Endothelial cell (in vitro differentiated cells): ENCODE data around the gene PLXNA1. TPM values are rescaled to one million over a fixed set of nuclear protein-coding genes. Genes with fewer than 3 reads are reported as not detected.

Experiments
- DNase-seq: peaks from one replicate; pipeline ENCODE4 v3.0.0; 2021; ENCODE audit warnings: low spot score
- H3K27ac Mint-ChIP-seq: one replicate; pipeline ENCODE4 v1.8.0; 2021; ENCODE audit warnings: mixed read lengths, inconsistent platforms; ENCODE audit not compliant: unreplicated experiment
- H3K27me3 Mint-ChIP-seq: one replicate; pipeline ENCODE4 v1.8.0; 2021; ENCODE audit warnings: mild to moderate bottlenecking, moderate library complexity, mixed read lengths, inconsistent platforms; ENCODE audit not compliant: unreplicated experiment
- H3K36me3 Mint-ChIP-seq: one replicate; pipeline ENCODE4 v1.8.0; 2021; ENCODE audit warnings: mild to moderate bottlenecking, low read depth, mixed read lengths, inconsistent platforms; ENCODE audit not compliant: unreplicated experiment
- H3K4me1 Mint-ChIP-seq: one replicate; pipeline ENCODE4 v1.8.0; 2021; ENCODE audit warnings: mild to moderate bottlenecking, mixed read lengths, inconsistent platforms; ENCODE audit not compliant: unreplicated experiment
- H3K4me3 Mint-ChIP-seq: one replicate; pipeline ENCODE4 v1.8.0; 2021; ENCODE audit warnings: mild to moderate bottlenecking, mixed read lengths, inconsistent platforms; ENCODE audit not compliant: unreplicated experiment
- H3K9me3 Mint-ChIP-seq: one replicate; pipeline ENCODE4 v1.8.0; 2021; ENCODE audit warnings: mixed read lengths, inconsistent platforms; ENCODE audit not compliant: unreplicated experiment
- CTCF ChIP-seq: fragments of 200-600 bp; sonication (generic); IDR thresholded peaks from one replicate; pipeline ENCODE4 v1.5.0; 2021; ENCODE audit warnings: antibody characterized with exemption; ENCODE audit not compliant: unreplicated experiment
- total RNA-seq: library from RNA; stranded (reverse); fragmentation: NEBNext Ultra II Directional; extraction: Animal tissue kit (Norgen Biotek cat#: 25700); gene quantifications from one replicate; pipeline ENCODE4 v1.2.1, GENCODE V29; 2021; ENCODE audit not compliant: unreplicated experiment

PLXNA1 gene
- total RNA-seq, 1 donor from 2014 or later, result 31.8 TPM

GRCh38 chr3:126936853-126937425 is 46.0 kb upstream of the PLXNA1 start:
- H3K27me3 Mint-ChIP-seq, result peaks cover 5% of the 10 kb centered on the region
- no peaks in the 10 kb centered on the region for H3K36me3 Mint-ChIP-seq
- DNase-seq, result no peak
- no peaks in the 10 kb centered on the region for H3K9me3 Mint-ChIP-seq
- no peak overlapping the region for H3K4me3 Mint-ChIP-seq
- H3K27ac Mint-ChIP-seq, result no peak overlapping the region
- no peak for TF ChIP-seq CTCF
- peaks cover 17% of the 10 kb centered on the region for H3K4me1 Mint-ChIP-seq

- Mint-ChIP-seq H3K27me3 (peaks cover 5% of the 10 kb centered on the region), H3K9me3 (no peaks in the 10 kb centered on the region), H3K4me1 (peaks cover 11% of the 10 kb centered on the region), H3K27ac (no peak overlapping the region), H3K4me3 (no peak overlapping the region), H3K36me3 (no peaks in the 10 kb centered on the region)
- TF ChIP-seq CTCF, result no peak
- no peak for DNase-seq
These were observed 45.4 kb upstream of the PLXNA1 start for GRCh38 chr3:126937533-126937932.

DNA sequence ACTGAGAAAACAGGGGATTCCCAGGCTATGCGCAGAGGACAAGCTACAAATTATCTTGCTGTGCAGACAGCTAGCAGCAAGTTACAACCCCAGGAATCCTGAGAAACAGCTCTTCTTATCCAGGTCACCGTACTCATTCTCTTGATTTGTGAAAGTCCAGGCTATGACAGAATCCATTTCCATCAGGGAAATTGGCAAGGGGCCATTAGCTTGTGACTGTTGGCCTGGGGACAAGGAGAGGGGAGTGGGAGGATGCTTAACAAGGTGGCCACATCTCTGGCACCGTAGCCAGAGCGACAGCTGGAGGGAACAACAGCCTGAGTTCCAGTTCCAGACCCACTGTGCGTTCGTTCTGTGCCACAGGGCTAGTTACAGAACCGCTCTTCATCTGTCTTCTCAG is 44.9 kb upstream of the PLXNA1 start:
- Mint-ChIP-seq H3K9me3 (no peaks in the 10 kb centered on the region), H3K36me3 (no peaks in the 10 kb centered on the region), H3K4me1 (peaks cover 8% of the 10 kb centered on the region), H3K4me3 (no peak overlapping the region), H3K27me3 (peaks cover 5% of the 10 kb centered on the region), H3K27ac (no peak overlapping the region)
- no peak for TF ChIP-seq CTCF
- DNase-seq, result no peak

DNA sequence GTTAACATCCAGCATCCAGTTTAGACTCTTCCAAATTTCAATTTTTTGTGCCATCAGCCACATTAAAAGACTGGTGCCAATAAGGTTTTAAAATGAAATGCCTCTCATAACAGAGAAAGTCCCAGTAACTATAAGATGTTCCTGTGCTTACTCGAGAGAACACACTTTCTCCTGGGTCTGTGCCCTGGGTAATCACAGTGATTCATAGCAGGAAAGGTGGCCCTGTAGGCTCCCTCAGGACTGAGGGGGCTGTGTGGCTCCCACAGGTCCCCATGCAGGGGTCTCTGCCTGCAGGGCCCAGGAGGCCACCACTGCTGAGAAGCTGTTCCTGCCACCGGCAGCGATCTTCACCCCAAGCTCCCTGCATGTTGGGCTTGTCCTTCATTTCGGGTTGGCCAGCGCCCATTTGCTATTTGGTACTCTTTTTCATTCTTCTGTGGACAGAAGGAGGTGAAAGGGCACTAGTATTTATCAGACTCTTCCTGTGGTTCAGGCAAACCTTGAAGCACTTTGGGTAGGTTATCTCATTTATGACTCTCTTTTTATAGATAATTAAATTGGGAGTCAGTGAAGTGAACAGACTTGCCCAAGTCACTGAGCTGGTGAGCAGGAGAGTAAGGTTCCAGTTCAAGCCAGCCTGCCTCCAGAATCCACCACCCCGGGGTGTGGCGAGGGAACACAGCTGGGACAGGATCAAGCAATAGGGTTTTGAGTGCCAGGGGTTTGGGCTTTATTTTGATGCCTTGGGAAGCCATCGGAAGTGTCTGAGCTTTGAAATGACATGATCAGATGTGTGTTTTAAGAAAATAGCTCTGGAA is 44.2 kb upstream of the PLXNA1 start:
- no peak overlapping the region for H3K4me3 Mint-ChIP-seq
- no peak overlapping the region for H3K27ac Mint-ChIP-seq

More for the DNA sequence above, 44.2 kb upstream of the PLXNA1 start:
- Mint-ChIP-seq H3K9me3 (no peaks in the 10 kb centered on the region), H3K36me3 (no peaks in the 10 kb centered on the region), H3K4me1 (peaks cover 7% of the 10 kb centered on the region), H3K27me3 (peaks cover 5% of the 10 kb centered on the region)
- DNase-seq, result no peak
- no peak for TF ChIP-seq CTCF
